ENCODE data around the gene EFCAB6.

GRCh38 chr22:43491177-43491576, 320.9 kb downstream of the EFCAB6 start:
- TF ChIP-seq, protein P1, sequence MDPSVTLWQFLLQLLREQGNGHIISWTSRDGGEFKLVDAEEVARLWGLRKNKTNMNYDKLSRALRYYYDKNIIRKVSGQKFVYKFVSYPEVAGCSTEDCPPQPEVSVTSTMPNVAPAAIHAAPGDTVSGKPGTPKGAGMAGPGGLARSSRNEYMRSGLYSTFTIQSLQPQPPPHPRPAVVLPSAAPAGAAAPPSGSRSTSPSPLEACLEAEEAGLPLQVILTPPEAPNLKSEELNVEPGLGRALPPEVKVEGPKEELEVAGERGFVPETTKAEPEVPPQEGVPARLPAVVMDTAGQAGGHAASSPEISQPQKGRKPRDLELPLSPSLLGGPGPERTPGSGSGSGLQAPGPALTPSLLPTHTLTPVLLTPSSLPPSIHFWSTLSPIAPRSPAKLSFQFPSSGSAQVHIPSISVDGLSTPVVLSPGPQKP (IDR thresholded peaks at IDR 0.05; ENCODE audit: low read depth, low read length): no peak
- TF ChIP-seq NFIC (IDR thresholded peaks at IDR 0.05; ENCODE audit: low read depth, low read length): no peak
- TF ChIP-seq POLR2AphosphoS5 (IDR thresholded peaks at IDR 0.05; ENCODE audit: low read length): no peak

All from GM12878 (cell line).